Smooth muscle cell (in vitro differentiated cells): Measurements from ENCODE around the gene CD6. TPM values are rescaled to one million over a fixed set of nuclear protein-coding genes. Genes with fewer than 3 reads are reported as not detected.

ENCODE experiments used
- DNase-seq: peaks from one replicate; lab custom pipeline; 2025; ENCODE audit not compliant: unreplicated experiment; lab: John Stamatoyannopoulos, UW
- H2AFZ ChIP-seq: fragments of 200-600 bp; sonication (generic); 2 replicates; pipeline ENCODE4 v1.6.0; 2016; ENCODE audit warnings: antibody characterized with exemption, low read depth, mild to moderate bottlenecking
- H3F3A ChIP-seq: fragments of 200-600 bp; sonication (generic); 2 replicates; pipeline ENCODE4 v1.6.0; 2017; ENCODE audit warnings: antibody characterized with exemption, low read depth
- H3K27ac ChIP-seq: fragments of 200-600 bp; sonication (generic); 2 replicates; pipeline ENCODE4 v1.5.1; 2016; ENCODE audit warnings: low read depth, mild to moderate bottlenecking
- H3K27me3 ChIP-seq: fragments of 200-600 bp; sonication (generic); 2 replicates; pipeline ENCODE4 v1.6.1; 2016; ENCODE audit warnings: low read depth, mild to moderate bottlenecking
- H3K36me3 ChIP-seq: fragments of 200-600 bp; sonication (generic); 2 replicates; pipeline ENCODE4 v1.5.1; 2016; ENCODE audit warnings: low read depth
- H3K4me1 ChIP-seq: fragments of 200-600 bp; sonication (generic); 2 replicates; pipeline ENCODE4 v1.5.1; 2016; ENCODE audit warnings: low read depth
- H3K4me2 ChIP-seq: fragments of 200-600 bp; sonication (generic); 2 replicates; pipeline ENCODE4 v1.6.0; 2016; ENCODE audit warnings: mild to moderate bottlenecking
- H3K4me3 ChIP-seq: fragments of 200-600 bp; sonication (generic); 2 replicates; pipeline ENCODE4 v1.5.1; 2016; ENCODE audit warnings: mild to moderate bottlenecking
- H3K79me2 ChIP-seq: fragments of 200-600 bp; sonication (generic); 2 replicates; pipeline ENCODE4 v1.6.0; 2016; ENCODE audit warnings: low read depth, mild to moderate bottlenecking
- H3K9ac ChIP-seq: fragments of 200-600 bp; sonication (generic); 2 replicates; pipeline ENCODE4 v1.6.0; 2016; ENCODE audit warnings: low read depth
- H3K9me3 ChIP-seq: fragments of 200-600 bp; sonication (generic); replicated peaks from 2 replicates; pipeline ENCODE4 v1.5.1; 2016; ENCODE audit warnings: low read depth
- H4K20me1 ChIP-seq: fragments of 200-600 bp; sonication (generic); 2 replicates; pipeline ENCODE4 v1.6.0; 2016; ENCODE audit warnings: low read depth
- WGBS: methylation state at CpG from one replicate; pipeline ENCODE4 v1.1.7; 2016; ENCODE audit warnings: low lambda C conversion rate; 5-methylcytosine and 5-hydroxymethylcytosine counted together
- polyA plus RNA-seq: library from polyadenylated mRNA; unstranded; fragments of >200 nt; fragmentation: Nextera tagmentation; extraction: Ambion mirVana; gene quantifications from 2 replicates; pipeline ENCODE4 v1.2.1, GENCODE V29; 2016
- total RNA-seq: library from RNA; depleted of rRNA; stranded (reverse); fragments of >200 nt; gene quantifications from 2 replicates; pipeline ENCODE4 v1.2.3, GENCODE V29; 2014
- TF ChIP-seq, protein P1 (sequence below): fragments of 200-600 bp; sonication (generic); IDR thresholded peaks from 2 replicates; pipeline ENCODE4 v1.5.1; 2017; ENCODE audit warnings: borderline replicate concordance, mild to moderate bottlenecking, antibody characterized with exemption; ENCODE audit not compliant: insufficient read depth, poor library complexity, severe bottlenecking

The CD6 gene
- total and polyA plus RNA-seq, 2 experiments from 2014 or later, result 0.27 TPM; not detected in 1

DNA sequence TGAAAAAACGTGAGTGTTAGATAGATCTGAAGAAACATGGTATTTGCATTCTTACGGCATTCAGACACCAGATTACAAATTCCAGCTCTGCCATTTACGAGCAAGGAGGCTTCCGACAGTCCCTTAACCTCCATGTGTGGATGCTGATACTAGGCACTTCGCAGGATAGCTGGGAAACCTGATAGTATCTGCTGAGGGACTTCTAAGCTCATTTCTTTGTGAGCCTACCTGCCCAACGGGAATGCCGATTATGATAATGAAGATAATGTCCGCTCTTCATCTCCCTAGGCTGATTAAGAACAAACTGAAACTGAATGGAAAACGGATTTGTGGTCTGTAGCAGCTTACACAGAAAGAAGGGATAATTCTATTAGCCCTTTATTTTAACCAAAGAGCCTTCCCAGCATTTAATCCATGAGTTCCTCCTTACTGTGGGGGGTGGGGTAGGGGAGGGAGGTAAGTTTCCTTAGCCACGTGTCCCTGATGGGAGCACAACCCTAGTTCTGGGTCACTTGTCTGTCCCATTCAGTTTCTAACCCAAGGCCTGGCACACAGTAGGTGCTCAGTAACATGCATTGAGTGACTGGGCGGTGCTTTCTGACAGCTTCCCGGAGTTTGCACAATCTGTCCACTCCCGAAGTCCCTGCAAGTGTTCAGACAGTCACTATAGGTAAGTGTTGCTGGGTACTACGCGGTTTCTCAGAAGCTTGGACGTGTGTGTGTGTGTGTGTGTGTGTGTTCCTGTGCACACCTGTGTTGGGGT lies 39.2 kb downstream of the CD6 start:
- no peaks in the 10 kb centered on the region for H3K36me3 ChIP-seq
- H3K9ac ChIP-seq, result no peak overlapping the region
- H3K9me3 ChIP-seq, result no peaks in the 10 kb centered on the region
- H3K4me2 ChIP-seq, result no peak overlapping the region
- no peak overlapping the region for H2AFZ ChIP-seq
- H3K27ac ChIP-seq, result no peak overlapping the region
- no peaks in the 10 kb centered on the region for H4K20me1 ChIP-seq
- peaks cover 21% of the 10 kb centered on the region for H3K27me3 ChIP-seq
- TF ChIP-seq, protein P1, sequence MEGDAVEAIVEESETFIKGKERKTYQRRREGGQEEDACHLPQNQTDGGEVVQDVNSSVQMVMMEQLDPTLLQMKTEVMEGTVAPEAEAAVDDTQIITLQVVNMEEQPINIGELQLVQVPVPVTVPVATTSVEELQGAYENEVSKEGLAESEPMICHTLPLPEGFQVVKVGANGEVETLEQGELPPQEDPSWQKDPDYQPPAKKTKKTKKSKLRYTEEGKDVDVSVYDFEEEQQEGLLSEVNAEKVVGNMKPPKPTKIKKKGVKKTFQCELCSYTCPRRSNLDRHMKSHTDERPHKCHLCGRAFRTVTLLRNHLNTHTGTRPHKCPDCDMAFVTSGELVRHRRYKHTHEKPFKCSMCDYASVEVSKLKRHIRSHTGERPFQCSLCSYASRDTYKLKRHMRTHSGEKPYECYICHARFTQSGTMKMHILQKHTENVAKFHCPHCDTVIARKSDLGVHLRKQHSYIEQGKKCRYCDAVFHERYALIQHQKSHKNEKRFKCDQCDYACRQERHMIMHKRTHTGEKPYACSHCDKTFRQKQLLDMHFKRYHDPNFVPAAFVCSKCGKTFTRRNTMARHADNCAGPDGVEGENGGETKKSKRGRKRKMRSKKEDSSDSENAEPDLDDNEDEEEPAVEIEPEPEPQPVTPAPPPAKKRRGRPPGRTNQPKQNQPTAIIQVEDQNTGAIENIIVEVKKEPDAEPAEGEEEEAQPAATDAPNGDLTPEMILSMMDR, result no peak
- H3F3A ChIP-seq, result no peaks in the 10 kb centered on the region
- WGBS, result 58% methylated on average over 16 of the region's 16 CpGs
- H3K4me1 ChIP-seq, result peaks cover 12% of the 10 kb centered on the region
- H3K79me2 ChIP-seq, result no peaks in the 10 kb centered on the region
- no peak for DNase-seq
- no peak overlapping the region for H3K4me3 ChIP-seq

DNA sequence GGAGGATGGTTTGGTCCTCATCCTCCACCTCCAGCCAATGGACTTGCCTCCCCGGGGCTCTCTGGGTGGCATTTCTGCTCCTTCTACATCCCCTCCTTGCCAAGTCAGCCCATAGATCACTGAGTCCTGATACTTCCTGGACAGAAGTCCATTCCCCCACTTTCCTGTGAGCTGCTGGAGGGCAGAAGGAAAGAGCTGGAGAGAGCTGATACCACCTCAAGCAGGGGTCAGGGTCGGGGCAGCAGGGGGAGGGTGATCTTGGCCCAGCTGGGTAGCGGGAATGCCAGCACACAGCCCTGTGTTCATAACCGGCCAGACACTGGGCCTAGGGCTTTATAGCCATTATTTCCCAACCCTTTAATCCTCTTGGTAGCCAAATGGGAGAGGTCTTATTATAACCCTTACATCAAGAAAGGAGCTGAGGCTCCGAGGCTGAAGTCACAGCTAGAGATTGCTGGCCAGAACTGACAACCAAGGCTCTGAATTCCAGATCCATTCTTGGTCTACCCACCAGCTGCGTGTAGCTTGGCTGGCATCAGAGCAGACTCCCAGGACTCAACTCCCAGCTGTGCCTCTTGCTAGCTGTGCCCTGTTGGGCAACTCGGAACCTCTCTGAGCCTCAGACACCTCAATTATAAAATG lies 39.9 kb downstream of the CD6 start:
- H3K36me3 ChIP-seq, result no peaks in the 10 kb centered on the region
- no peaks in the 10 kb centered on the region for H3K79me2 ChIP-seq
- no peak overlapping the region for H3K9ac ChIP-seq
- no peak overlapping the region for H3K27ac ChIP-seq
- no peaks in the 10 kb centered on the region for H4K20me1 ChIP-seq
- TF ChIP-seq, protein P1, result no peak
- peaks cover 20% of the 10 kb centered on the region for H3K27me3 ChIP-seq
- no peaks in the 10 kb centered on the region for H3F3A ChIP-seq
- no peak for DNase-seq
- no peak overlapping the region for H2AFZ ChIP-seq
- H3K4me2 ChIP-seq, result no peak overlapping the region
- 64% methylated on average over 7 of the region's 7 CpGs for WGBS
- no peaks in the 10 kb centered on the region for H3K9me3 ChIP-seq
- no peak overlapping the region for H3K4me3 ChIP-seq
- H3K4me1 ChIP-seq, result peaks cover 12% of the 10 kb centered on the region

DNA sequence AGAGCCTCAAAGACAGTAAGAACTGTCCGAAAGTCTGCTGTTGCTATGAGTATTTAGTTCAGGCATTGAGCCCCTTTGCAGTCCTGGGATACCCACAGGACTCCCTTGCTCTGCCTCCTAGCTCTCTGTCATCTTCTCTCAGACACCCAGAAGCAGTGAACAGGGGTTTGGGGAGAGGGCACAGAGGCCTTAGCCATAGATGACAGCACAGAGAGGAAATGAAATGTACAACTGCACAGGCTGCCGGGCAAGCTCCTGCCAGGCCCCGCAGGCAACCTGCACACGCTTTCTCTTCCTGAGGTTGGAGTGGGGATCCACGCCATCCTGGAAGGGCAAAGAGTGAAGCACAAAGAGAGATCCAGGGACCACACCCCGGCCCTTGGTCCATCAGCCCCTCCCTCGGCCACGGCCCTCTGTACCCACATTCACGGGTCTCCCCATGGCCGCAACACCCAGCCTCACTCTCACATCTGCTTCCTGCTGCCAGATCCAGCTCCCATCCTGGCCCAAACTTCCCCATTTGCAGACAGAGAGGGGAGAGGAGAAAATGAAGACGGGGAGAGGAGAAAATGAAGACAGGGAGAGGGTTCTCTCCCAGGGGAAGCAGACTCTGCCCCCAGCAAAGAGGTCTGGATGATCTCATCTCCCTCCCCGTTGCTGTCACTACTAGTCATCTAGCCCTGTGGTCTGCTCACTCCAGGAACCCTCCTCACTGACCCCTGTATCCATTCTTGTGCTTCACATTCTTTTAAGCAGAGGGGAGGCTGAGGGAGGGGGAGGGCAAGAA lies 40.7 kb downstream of the CD6 start:
- peaks cover 12% of the 10 kb centered on the region for H3K4me1 ChIP-seq
- no peak overlapping the region for H3K4me2 ChIP-seq
- TF ChIP-seq, protein P1, result no peak
- H3K79me2 ChIP-seq, result no peaks in the 10 kb centered on the region
- H3K4me3 ChIP-seq, result no peak overlapping the region
- no peaks in the 10 kb centered on the region for H3K9me3 ChIP-seq
- no peak for DNase-seq
- no peaks in the 10 kb centered on the region for H3K36me3 ChIP-seq
- 70% methylated on average over 12 of the region's 12 CpGs for WGBS
- no peaks in the 10 kb centered on the region for H3F3A ChIP-seq
- peaks cover 12% of the 10 kb centered on the region for H3K27me3 ChIP-seq
- H2AFZ ChIP-seq, result no peak overlapping the region
- H3K9ac ChIP-seq, result no peak overlapping the region
- no peaks in the 10 kb centered on the region for H4K20me1 ChIP-seq
- no peak overlapping the region for H3K27ac ChIP-seq
